K562 (cell line): ENCODE results near the gene DNAAF9. TPM values are rescaled to one million over a fixed set of nuclear protein-coding genes. Genes with fewer than 3 reads are reported as not detected.

Experiments used
- BMI1 ChIP-seq: fragments of 150-350 bp; IDR thresholded peaks from 2 replicates; pipeline ENCODE4 v1.6.1; 2014; ENCODE audit warnings: low read length
- COPS2 ChIP-seq: fragments of 450-650 bp; conservative IDR thresholded peaks from 2 replicates; pipeline ENCODE4 v1.6.1; 2016; ENCODE audit warnings: mild to moderate bottlenecking, moderate library complexity
- MITF ChIP-seq: IDR thresholded peaks from 2 replicates; pipeline ENCODE4 v1.6.1; 2014; ENCODE audit warnings: antibody characterized with exemption
- NR0B1 ChIP-seq: fragments of 450-650 bp; IDR thresholded peaks from one replicate; pipeline ENCODE4 v1.6.1; 2018; ENCODE audit warnings: mild to moderate bottlenecking, moderate library complexity; ENCODE audit not compliant: partially characterized antibody
- PHB ChIP-seq: fragments of 250-450 bp; sonication (Bioruptor Pico); IDR thresholded peaks from 2 replicates; pipeline ENCODE4 v1.5.0; 2021
- POLR2G ChIP-seq: fragments of 200-400 bp; formaldehyde crosslinking; IDR thresholded peaks from 2 replicates; pipeline ENCODE4 v1.6.1; 2017; ENCODE audit warnings: low read depth, mild to moderate bottlenecking, antibody characterized with exemption, low read length, moderate library complexity
- RB1 ChIP-seq: fragments of 450-650 bp; IDR thresholded peaks from 2 replicates; pipeline ENCODE4 v1.6.1; 2017; ENCODE audit warnings: low read depth, mild to moderate bottlenecking
- RFX1 ChIP-seq: fragments of 450-650 bp; IDR thresholded peaks from 2 replicates; pipeline ENCODE4 v1.6.1; 2016; ENCODE audit warnings: mild to moderate bottlenecking, moderate library complexity
- SIRT6 ChIP-seq: IDR thresholded peaks from one replicate; pipeline ENCODE4 v1.6.1; 2012; ENCODE audit warnings: low read depth, mild to moderate bottlenecking, control low read depth, inconsistent platforms, low read length, moderate library complexity
- TAF15 ChIP-seq: fragments of 200-400 bp; formaldehyde crosslinking; IDR thresholded peaks from 2 replicates; pipeline ENCODE4 v1.6.1; 2017; ENCODE audit warnings: mild to moderate bottlenecking, low read depth, low read length, moderate library complexity
- ZFX ChIP-seq: sonication (generic); formaldehyde crosslinking; IDR thresholded peaks from 2 replicates; pipeline ENCODE4 v1.8.0; 2022; ENCODE audit warnings: mild to moderate bottlenecking, missing genetic modification reagents, moderate library complexity
- ZNF277 ChIP-seq: fragments of 250-450 bp; sonication (Bioruptor Pico); IDR thresholded peaks from 2 replicates; pipeline ENCODE4 v1.8.0; 2022; ENCODE audit warnings: inconsistent platforms, mild to moderate bottlenecking, moderate library complexity, borderline replicate concordance
- ZNF324 ChIP-seq: fragments of 250-450 bp; sonication (Bioruptor Pico); IDR thresholded peaks from 2 replicates; pipeline ENCODE4 v1.4.0; 2020; ENCODE audit warnings: mild to moderate bottlenecking
- ZNF395 ChIP-seq: fragments of 200-800 bp; sonication (Bioruptor generic); IDR thresholded peaks from 2 replicates; pipeline ENCODE4 v1.6.1; 2017; ENCODE audit warnings: missing genetic modification characterization, missing compliant biosample characterization
- ZNF695 ChIP-seq: fragments of 450-650 bp; formaldehyde crosslinking; IDR thresholded peaks from 2 replicates; pipeline ENCODE4 v1.4.0; 2020; ENCODE audit warnings: mild to moderate bottlenecking, moderate library complexity
- ZNF79 ChIP-seq: fragments of 250-450 bp; sonication (Bioruptor Pico); IDR thresholded peaks from 2 replicates; pipeline ENCODE4 v1.4.0; 2020; ENCODE audit warnings: low read depth, mild to moderate bottlenecking, moderate library complexity
- polyA plus RNA-seq, 8 experiments: library from polyadenylated mRNA; depleted of rRNA in 4 of 8; stranded (reverse) in 5 of 8; unstranded in 3 of 8; fragments of >200 nt; fragmentation: Nextera tagmentation in 2 of 8; fragmentation: Illumina TruSeq in 1 of 8; extraction: Ambion mirVana in 2 of 8; extraction: Trizol in 1 of 8; gene quantifications; 2 replicates each; pipeline versions ENCODE4 v1.2.1 to v1.2.3, GENCODE V29; 2011 to 2014; ENCODE audit warnings: inconsistent platforms in 1 of 8, missing spikeins in 1 of 8
- total RNA-seq, 7 experiments: library from RNA; depleted of rRNA in 6 of 7; stranded (reverse); fragments of >200 nt in 6 of 7; fragmentation: Illumina TruSeq in 2 of 7; extraction: Trizol in 2 of 7; gene quantifications; 2 replicates each; pipeline versions ENCODE4 v1.2.1 to v1.2.3, GENCODE V29; 2011 to 2021; ENCODE audit warnings: low replicate concordance in 1 of 7

The DNAAF9 gene
- total and polyA plus RNA-seq, 9 of the 15 experiments (the other 6 are each of a cell fraction or from before 2014, with no cell fraction given) = 0.42 to 2.9 (median 1.9) TPM

- peak; percentile 26; the same call in 1 of the 2 replicates for TF ChIP-seq RB1
- TF ChIP-seq SIRT6 = no peak
- no peak for TF ChIP-seq PHB (CRISPR knock-in tag)
- peak; percentile 83 for TF ChIP-seq POLR2G
- TF ChIP-seq NR0B1 = no peak
- TF ChIP-seq ZNF695 (CRISPR knock-in tag) = no peak
- no peak for TF ChIP-seq ZFX (CRISPR knock-in tag)
- no peak for TF ChIP-seq ZNF324
- no peak for TF ChIP-seq ZNF277 (CRISPR knock-in tag)
- TF ChIP-seq ZNF79 (CRISPR knock-in tag) = no peak
- peak; percentile 68; the same call in 1 of the 2 replicates for TF ChIP-seq ZNF395 (CRISPR knock-in tag)
- TF ChIP-seq COPS2 = no peak
- TF ChIP-seq MITF = no peak
- TF ChIP-seq RFX1 = no peak
- no peak for TF ChIP-seq TAF15
- no peak for TF ChIP-seq BMI1
Measured at GRCh38 chr20:3407040-3407770, at the start of gene DNAAF9 (continued).
